Neural progenitor cell (in vitro differentiated cells): Measurements from ENCODE around the gene CIDEC.

Source experiments
- CTCF ChIP-seq: fragments of 200-600 bp; sonication (generic); IDR thresholded peaks from 2 replicates; pipeline ENCODE4 v1.5.1; 2017; ENCODE audit warnings: antibody characterized with exemption, mild to moderate bottlenecking
- EZH2 ChIP-seq: fragments of 200-600 bp; sonication (generic); IDR thresholded peaks from 2 replicates; pipeline ENCODE4 v1.6.1; 2017; ENCODE audit warnings: antibody characterized with exemption, mild to moderate bottlenecking, moderate library complexity
- EZH2phosphoT487 ChIP-seq: fragments of 200-600 bp; sonication (generic); IDR thresholded peaks from 2 replicates; pipeline ENCODE4 v1.6.1; 2017; ENCODE audit warnings: antibody characterized with exemption

DNA sequence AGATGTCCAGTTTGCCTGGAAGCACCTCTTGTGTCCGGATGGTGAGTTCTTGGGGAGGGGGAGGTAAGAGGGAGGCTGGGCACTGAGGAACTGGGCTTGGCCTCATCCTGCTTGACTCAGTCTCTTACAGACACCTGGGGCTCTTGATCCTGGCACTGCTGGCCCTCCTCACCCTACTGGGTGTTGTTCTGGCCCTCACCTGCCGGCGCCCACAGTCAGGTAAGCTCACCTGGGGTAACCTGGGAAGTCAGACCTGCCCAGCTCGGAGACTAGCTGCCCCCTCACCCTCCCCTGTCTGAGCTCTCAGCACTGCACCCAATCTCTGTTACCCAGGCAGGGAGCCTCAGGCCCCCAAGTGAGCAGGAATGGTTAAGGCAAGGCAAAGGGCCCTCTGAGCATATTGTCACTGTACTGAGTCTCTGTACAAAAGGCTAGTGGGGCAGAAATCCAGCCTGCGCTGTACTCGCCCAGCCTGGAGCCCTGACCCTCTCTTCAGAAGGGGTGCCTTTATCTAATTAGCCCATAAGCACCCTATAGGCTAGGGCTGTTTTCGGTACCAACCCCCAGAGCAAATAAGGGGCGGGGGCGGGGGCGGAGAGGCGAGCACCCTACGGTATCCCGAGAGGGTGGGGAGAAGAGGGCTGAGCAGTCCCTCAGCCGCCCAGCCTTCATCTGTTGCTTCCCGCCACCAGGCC is 34.7 kb upstream of the CIDEC start:
- TF ChIP-seq CTCF (no peak), EZH2 (no peak), EZH2phosphoT487 (no peak)
